GM18907 (cell line): ENCODE data around the gene MED16.

Experiments
- ATAC-seq: cut with Tn5 transposase; IDR thresholded peaks from one replicate; pipeline ENCODE4 v1.9.1; 2021; ENCODE audit warnings: mild to moderate bottlenecking, moderate library complexity; ENCODE audit not compliant: unreplicated experiment

MED16 gene

GRCh38 chr19:875265-875879, 17.6 kb downstream of the MED16 start:
- no peak for ATAC-seq

DNA sequence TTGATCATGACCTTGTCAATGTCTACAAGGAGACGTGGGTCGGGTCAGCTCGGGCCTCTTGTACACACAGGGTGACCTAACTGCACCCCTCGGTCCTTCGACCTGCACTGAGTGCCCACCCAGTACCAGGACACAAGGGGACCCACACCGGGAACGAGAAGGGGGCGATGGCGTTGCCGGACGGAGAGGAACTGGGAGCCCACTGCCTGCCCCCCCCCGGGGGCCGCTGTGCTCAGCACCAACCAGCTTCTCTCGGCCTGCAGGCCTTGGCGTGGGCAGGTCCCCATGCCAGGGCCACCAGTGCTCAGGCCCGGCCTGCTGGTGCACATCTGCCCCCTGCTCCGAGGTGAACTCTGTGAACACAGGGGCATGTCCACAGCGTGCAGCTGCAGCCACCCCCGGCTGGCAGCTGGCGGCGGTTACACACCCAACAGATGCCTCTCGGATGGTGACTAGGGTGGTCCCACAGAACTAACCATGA, 19.4 kb downstream of the MED16 start:
- no peak for ATAC-seq

- ATAC-seq = no peak
These were observed 19.9 kb downstream of the MED16 start for GRCh38 chr19:873084-873483.

- no peak for ATAC-seq
These were observed 20.6 kb downstream of the MED16 start for GRCh38 chr19:872266-872951.

DNA sequence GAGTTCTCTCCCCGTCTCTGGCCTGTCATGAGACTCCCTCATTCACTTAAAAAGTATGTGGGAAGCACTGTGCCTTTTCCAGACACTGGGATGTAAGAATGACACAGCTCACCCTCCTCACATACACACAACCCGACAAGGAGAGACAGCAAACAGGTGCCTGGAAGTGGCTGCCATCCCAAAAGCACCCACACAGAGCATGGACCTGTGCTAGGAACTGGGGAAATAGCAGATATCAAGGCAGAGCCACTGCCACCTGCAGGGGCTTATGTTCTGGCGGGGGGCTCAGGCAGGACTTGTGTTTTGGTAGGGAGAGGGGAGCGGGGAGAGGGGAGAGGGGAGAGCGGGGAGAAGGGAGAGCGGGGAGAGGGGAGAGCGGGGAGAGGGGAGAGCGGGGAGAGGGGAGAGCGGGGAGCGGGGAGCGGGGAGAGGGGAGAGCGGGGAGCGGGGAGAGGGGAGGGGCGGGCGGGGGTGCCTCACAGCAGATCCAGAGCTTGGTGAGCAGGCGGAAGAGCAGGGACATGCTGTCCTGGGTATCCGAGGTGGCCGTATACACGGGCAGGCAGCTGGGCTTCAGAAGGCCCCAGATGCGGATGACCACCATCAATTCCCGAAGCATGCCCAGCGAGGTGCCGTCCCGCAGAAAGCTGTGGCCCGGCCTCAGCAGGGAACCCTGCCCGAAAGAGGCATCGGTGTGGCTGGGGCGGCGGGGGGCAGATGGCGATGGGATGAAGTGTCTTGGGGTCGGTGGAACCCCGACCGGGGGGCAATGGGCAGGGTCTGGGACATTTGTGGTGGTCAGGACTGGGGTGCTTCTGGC, 21.3 kb downstream of the MED16 start:
- no peak for ATAC-seq

DNA sequence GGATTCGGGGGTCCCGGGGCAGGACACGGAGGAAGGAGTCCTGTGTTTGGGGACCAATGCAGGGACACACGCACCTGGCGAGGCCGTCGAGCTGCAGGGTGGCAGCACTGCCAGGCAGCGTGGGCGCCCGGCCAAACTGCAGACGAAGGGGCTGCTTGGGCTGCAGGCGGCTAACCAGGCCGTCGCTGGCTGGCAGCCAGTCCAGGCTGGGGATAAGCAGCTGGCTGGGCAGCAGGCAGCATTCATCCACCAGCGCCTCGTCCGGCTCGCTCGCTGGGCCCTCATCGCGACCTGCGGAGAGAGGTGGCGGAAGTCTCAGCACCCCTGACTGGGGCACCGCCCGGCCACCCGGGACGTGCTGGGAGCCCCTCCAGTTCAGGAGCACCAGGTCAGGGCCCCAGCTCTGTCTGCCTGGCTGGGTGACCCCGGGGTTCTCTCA, 22.0 kb downstream of the MED16 start:
- ATAC-seq = no peak

DNA sequence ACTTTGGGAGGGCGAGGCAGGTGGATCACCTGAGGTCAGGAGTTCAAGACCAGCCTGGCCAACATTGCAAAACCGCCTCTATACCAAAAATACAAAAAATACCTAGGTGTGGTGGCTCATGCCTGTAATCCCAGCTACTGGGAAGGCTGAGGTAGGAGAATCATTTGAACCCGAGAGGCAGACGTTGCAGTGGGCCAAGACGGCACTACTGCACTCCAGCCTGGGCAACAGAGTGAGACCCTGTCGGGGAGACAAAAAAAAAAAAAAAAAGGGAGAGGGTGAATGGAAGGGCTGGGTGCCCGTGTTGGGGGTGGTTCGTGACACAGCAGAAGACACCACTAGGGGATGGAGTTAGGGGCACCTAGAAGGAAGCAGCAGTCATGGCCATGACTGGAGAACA, 22.7 kb downstream of the MED16 start:
- no peak for ATAC-seq

- ATAC-seq = no peak
These were observed 23.5 kb downstream of the MED16 start for GRCh38 chr19:869245-870177.

- no peak for ATAC-seq
These were observed 24.3 kb downstream of the MED16 start for GRCh38 chr19:868458-869244.

DNA sequence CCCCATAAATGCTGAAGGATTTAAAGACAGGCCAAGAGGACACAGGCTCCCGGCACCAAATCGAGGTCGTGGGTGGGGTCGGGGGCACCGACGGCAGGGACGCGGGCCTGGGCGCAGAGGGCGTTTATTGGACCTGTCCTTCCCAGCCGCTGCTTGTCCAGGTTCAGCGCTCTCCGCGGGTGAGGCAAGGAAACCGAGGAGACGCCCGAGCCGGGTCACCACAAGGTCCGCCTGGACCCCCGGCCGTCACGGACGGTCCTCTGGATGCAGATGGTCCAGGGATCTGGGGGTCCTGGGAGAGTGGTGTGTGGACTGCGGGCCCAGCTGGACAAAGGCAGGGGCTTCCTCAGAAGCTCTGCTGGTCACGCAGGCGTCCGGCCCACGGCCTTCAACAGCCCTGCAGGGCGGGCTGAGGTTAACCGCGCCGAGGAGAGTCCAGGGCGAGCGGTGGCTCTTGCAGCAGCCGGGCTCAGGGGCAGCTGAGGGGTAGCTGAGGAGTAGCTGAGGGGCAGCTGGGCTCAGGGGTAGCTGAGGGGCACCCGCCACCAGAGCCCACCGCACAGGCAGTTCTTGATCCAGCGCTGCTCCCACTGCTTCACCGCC, 25.0 kb downstream of the MED16 start:
- ATAC-seq = no peak

DNA sequence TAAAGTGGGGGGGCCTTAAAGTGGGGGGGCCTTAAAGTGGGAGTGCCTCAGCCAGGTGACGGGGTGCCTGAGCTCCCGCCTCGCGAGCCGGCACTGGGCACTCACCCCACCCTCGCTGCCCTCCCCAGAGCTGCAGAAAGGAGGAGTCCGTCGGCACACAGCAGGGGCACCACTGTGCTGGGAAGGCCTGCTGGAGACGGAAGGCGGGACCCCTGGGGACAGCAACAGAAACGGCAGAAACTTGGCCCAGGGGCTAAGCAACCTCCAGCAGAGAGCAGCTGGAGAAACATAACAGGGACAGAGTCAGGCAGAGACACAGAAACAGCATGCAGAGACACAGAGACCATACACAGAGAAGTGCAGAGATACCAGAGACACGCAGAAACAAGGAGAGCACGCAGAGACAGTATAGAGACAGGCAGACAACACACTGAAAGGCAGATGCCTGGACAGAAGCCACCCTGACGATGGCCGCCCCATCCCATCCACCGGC, 25.6 kb downstream of the MED16 start:
- ATAC-seq = no peak

- no peak for ATAC-seq
These were observed 26.2 kb downstream of the MED16 start for GRCh38 chr19:866769-867300.

- no peak for ATAC-seq
These were observed 29.7 kb downstream of the MED16 start for GRCh38 chr19:863315-863620.

- no peak for ATAC-seq
These were observed 30.2 kb downstream of the MED16 start for GRCh38 chr19:862581-863314.

GRCh38 chr19:861756-862580, 31.0 kb downstream of the MED16 start:
- ATAC-seq = no peak

GRCh38 chr19:861141-861755, 31.7 kb downstream of the MED16 start:
- no peak for ATAC-seq
